Measurements from ENCODE around the gene PAK5.

Gene PAK5

DNA sequence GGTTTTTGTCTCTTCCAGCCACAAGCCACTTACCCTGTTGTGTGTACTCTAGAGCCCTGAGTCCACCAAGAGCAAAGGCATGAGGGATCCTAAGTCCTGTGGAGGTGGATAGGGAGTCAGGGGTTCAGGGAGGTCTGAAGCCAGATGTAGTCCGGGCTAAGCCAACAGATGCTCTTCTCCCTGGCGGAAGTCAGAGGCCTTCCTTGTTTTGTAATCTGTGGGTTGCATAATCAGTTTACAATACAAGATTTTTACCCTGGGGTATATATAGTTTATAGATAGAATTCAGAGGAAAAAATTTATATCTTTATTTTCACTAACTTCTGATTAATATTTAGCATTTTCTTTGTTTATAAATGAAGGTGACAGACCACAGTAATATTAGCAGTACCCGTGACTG lies 315.2 kb downstream of the PAK5 start:
- TF ChIP-seq, protein P1, sequence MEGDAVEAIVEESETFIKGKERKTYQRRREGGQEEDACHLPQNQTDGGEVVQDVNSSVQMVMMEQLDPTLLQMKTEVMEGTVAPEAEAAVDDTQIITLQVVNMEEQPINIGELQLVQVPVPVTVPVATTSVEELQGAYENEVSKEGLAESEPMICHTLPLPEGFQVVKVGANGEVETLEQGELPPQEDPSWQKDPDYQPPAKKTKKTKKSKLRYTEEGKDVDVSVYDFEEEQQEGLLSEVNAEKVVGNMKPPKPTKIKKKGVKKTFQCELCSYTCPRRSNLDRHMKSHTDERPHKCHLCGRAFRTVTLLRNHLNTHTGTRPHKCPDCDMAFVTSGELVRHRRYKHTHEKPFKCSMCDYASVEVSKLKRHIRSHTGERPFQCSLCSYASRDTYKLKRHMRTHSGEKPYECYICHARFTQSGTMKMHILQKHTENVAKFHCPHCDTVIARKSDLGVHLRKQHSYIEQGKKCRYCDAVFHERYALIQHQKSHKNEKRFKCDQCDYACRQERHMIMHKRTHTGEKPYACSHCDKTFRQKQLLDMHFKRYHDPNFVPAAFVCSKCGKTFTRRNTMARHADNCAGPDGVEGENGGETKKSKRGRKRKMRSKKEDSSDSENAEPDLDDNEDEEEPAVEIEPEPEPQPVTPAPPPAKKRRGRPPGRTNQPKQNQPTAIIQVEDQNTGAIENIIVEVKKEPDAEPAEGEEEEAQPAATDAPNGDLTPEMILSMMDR (IDR thresholded peaks at IDR 0.05; ENCODE audit: control extremely low read depth, extremely low read depth, low read depth, missing control alignments) = no peak
- no peak for DNase-seq (ENCODE audit: extremely low spot score)
- ChIA-PET POLR2A (no interaction called here), CTCF (no interaction called here)

DNA sequence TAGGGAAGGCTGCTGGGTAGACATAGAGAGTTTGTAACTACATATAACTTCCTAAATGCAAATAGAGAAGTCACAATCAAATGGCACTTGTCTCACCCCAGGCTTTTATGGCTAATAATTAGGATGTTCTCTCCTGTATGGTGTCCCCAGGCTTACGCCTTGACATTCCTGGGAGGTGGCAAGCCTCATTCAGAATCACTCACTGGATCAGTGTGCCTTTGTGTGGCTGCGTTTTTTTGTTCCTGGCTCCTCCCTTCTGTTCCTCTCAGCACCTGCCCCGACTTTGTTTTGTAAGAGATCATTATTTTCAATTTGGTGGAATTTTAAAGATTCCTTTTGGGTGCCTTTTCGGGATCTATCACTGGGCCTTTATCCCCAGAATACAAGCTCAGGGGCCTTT lies 318.8 kb downstream of the PAK5 start:
- DNase-seq (ENCODE audit: extremely low spot score) = no peak
- ChIA-PET CTCF (interaction anchor here (0.9 to 1.5 kb wide), 2 partner anchors 112 to 570 kb away, joined by 3 read pairs; no protein-coding TSS in a partner anchor), POLR2A (no interaction called here)
- TF ChIP-seq, protein P1 (IDR thresholded peaks at IDR 0.05; ENCODE audit: control extremely low read depth, extremely low read depth, low read depth, missing control alignments) = no peak

DNA sequence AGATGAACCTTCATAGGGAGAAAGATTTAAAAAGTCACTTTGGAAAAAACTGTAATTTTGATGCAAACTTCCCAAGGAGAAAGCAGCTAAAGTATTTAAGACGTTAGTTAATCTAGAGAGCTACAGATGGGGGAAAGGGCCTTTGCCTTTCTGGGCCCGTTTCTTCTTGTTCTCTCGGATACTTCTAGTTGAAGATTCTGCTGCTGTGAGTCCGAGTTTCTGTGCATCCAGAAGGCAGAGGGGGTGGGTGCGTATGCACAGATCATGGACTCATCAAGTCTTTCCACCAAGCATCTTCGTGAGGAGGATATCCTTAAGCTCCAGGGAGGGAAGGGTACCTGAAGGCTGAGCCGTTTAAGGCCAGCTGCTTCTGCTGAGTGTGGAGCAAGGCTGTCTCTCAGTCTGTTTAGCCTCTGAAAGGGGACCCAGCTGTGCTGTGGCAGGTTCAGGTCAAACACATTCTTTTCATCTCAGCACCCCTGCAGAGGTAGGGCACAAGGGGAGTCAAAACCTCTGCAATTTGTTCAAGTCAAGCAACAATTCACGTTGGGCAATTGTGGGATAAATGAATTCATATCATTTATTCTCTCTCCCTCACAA lies 320.2 kb downstream of the PAK5 start:
- POLR2A ChIA-PET = no interaction called here
- CTCF ChIA-PET = interaction anchor here (1.3 to 1.5 kb wide), 2 partner anchors 11 to 110 kb away, joined by 3 read pairs; no protein-coding TSS in a partner anchor
- no peak for DNase-seq (ENCODE audit: extremely low spot score)
- TF ChIP-seq, protein P1 (IDR thresholded peaks at IDR 0.05; ENCODE audit: control extremely low read depth, extremely low read depth, low read depth, missing control alignments) = no peak

DNA sequence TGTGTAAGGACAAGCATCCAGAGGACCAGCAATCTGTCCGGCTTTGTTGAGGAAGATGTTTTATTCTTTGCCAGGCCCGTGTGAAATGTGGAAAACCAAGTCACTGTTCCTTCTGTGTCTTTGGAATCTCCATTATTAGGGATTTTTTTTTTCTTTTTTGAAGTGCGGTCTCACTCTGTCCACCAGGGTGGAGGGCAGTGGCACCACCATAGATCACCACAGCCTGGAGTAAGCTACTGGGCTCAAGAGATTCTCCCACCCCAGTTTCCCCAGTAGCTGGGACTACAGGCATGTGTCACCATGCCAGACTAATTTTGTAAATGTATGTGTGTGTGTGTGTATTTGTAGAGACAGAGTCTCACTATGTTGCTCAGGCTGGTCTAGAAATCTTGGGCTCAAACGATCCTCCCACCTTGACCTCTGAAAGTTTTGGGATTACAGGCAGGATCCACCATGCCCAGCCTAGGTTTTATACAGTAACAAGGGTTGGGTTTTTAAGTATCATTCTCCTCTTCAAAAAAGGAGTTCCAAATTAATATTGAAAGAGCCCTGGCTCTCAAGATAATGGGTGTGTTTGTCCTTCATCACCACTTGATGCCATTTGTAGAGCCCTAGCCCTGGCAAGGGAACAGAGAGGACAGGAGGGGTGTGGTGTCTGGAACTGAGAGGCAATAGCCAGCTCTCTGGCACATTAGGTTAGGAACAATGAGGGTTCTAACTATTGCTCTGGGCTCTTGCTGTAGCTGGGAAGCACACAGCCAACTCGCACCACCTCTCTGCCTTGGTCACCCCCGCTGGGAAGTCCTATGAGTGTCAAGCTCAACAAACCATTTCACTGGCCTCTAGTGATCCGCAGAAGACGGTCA lies 321.3 kb downstream of the PAK5 start:
- CTCF ChIA-PET = interaction anchor here (1.3 kb wide), 1 partner anchor 12 kb away, joined by 3 read pairs; no protein-coding TSS in a partner anchor
- DNase-seq (ENCODE audit: extremely low spot score) = no peak
- POLR2A ChIA-PET = no interaction called here

DNA sequence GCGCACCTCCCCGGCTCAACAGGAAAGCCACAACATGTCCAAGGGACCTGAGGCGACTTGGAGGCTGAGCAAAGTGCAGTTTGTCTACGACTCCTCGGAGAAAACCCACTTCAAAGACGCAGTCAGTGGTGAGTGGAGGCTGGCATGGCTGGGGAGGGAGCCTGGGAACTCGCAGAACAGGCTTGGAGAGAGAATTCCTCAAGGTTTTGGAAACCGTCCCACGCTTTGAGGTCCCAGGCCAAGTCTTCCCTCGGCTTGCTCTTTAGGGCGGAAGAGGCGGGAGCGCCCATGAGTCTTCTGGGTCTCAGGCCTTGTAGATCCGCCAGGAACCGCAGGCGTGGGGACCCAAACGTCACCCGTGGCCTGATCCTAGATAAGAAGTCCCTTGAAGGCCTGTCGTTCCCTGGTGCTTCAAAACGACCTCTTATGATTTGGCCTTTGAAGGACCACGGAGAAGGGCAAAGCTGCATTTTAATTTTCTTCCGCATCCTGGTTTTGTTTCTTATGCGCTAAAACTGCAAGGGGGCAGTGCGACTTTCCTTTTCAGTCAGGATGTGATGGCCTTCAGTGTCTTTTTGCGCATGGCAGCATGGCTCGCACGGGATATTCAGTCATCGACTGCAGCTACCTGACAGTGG lies 322.5 kb downstream of the PAK5 start:
- CTCF ChIA-PET = no interaction called here
- TF ChIP-seq, protein P1 (IDR thresholded peaks at IDR 0.05; ENCODE audit: control extremely low read depth, extremely low read depth, low read depth, missing control alignments) = no peak
- POLR2A ChIA-PET = no interaction called here
- DNase-seq (ENCODE audit: extremely low spot score) = no peak

More for the DNA sequence above, 321.3 kb downstream of the PAK5 start:
- TF ChIP-seq, protein P1 (IDR thresholded peaks at IDR 0.05; ENCODE audit: control extremely low read depth, extremely low read depth, low read depth, missing control alignments) = no peak

DNA sequence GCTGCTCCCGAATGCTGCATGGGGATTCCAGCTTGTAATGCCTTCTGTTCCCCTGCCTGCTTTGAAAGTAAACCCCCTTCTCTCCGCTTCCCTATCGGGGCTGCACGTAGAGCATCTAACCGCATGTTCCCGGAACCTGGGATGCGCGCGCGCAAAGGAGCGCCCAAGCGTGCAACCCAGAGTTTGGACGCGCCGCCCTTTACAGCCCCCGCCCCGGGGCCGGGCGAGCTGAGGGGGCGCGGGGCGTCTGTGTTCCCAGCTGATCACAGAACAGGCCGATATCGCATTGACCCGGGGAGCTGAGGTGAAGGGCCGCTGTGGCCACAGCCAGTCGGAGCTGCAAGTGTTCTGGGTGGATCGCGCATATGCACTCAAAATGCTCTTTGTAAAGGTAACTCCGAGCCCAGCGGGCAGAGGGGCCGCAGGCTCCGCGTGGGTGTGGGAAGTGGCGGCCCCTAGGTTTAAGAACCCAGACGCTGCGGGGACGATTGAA lies 323.1 kb downstream of the PAK5 start:
- ChIA-PET POLR2A (no interaction called here), CTCF (no interaction called here)
- no peak for DNase-seq (ENCODE audit: extremely low spot score)
- TF ChIP-seq, protein P1 (IDR thresholded peaks at IDR 0.05; ENCODE audit: control extremely low read depth, extremely low read depth, low read depth, missing control alignments) = no peak

Measured in GM10248 (cell line).